Stimulated activated CD8-positive, alpha-beta memory T cell treated with anti-CD3 and anti-CD28 coated beads, Interleukin-12 subunit alpha, Interleukin-12 subunit beta, amount 100 ng/mL, for 24 hours (primary cell): ENCODE results near the gene CD2.

Source experiments
- DNase-seq: peaks from one replicate; pipeline ENCODE4 v3.0.0-alpha.2; 2020; ENCODE audit errors: extremely low read depth

CD2 gene

DNA sequence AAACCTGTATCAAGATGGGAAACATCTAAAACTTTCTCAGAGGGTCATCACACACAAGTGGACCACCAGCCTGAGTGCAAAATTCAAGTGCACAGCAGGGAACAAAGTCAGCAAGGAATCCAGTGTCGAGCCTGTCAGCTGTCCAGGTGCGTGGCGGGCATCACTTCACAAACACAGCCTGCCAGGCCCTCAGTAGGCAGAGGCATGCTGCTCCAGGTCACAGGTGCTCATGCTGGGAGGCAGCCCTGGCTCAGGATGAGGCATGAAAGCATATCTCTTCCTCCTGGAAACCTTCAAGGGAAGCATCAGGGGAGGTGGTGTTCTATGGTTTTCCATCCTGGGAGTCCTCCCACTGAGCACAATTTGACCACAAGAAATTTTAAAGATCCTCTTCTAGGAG, 6.3 kb downstream of the CD2 start:
- DNase-seq = no peak

DNA sequence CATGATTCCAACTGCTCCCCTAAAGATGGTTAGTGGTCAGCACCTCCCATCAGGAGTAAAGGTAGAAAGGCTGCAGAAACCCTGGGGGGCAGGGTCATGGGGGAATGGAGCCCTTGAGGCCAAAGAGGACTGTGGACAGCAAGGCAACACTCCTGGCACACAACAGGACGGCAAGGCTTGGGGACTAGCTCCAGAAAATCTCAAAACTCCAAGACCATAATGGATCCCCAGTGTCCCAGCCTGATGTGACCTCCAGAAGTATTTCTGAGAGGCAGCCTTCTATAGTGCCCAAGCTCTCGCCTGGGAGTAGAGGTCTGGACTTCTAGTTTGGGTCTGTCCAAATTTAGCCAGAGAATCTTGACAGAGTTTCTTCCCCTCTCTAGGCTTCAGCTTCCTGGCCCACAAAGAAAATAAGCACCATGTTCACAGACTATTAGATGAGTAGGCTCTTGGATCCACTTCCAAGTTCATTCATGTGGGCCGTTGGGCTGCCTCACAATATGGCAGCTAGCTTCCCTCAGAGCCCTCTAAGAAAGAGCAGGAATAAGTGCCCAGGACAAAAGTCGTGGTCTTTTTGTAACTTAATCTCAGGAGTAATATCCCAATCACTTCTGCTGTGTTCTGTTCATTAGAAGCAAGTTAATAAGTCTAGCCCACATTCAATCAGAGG, 6.9 kb downstream of the CD2 start:
- DNase-seq = no peak

DNA sequence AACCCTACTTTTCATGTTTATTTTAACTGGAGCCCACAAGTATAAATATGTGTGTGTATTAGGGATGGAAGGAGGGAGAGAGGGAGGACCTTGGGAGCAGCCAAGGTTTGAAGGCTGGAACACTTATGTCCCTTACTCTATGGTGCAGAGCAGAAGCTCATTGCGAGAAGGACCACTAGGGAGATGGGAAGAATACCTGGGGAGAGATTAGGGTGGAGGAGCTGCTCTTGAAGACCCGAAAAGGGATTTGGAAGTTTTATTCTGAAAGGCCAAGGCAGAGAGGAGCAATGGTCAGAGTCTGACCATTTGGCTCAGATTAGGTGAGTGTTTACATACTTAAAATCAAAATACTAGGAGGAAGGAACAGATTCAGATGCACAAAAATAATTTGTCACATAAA, 8.1 kb downstream of the CD2 start:
- DNase-seq = no peak

DNA sequence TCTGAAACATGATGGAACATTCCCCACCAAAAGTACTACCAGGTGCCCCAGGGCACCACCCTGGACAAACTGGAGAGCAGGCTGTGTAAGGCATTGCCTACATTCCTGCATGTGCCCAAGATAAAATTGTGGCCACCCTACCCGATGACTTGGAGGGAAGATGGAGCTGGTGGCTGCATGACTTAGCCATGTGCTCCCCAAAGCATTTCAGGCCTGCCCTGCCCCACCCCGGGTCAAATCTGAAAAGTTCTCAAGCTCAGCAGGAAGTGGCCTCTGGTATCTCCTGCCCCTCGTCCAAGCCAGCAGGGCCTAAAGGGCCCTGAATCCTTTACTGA, 8.5 kb downstream of the CD2 start:
- DNase-seq = no peak

DNA sequence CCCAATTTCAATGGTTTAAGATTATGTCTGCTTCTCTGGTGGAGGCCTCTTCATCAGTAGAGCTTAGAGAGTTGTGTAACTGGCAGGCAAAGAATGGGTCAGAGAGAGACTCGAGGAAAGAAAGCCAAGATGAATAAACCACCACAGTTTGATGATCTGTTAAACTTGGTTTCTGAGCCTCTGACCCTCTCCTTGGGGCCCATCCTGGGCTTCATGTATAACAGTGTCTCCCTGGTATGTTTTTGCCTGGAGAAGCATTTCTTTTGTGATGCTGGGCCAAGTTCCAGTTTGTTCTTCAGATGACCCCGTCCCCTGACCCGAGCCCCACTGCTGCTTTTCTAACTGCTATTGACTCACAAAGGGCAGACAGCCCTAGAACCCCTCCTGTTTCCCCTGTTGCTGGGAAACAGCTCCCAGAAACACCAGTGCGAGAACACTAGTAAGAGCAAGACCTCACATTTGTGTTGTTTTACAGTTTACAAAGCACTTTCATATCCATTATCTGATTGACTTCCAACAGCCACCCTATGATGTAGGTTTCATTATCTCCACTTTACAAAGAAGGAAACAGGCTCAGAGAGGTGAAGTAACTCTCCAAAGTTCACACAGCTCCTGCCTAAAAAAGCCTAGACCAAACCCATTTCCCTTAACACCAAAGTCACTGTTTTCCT, 9.0 kb downstream of the CD2 start:
- no peak for DNase-seq

DNA sequence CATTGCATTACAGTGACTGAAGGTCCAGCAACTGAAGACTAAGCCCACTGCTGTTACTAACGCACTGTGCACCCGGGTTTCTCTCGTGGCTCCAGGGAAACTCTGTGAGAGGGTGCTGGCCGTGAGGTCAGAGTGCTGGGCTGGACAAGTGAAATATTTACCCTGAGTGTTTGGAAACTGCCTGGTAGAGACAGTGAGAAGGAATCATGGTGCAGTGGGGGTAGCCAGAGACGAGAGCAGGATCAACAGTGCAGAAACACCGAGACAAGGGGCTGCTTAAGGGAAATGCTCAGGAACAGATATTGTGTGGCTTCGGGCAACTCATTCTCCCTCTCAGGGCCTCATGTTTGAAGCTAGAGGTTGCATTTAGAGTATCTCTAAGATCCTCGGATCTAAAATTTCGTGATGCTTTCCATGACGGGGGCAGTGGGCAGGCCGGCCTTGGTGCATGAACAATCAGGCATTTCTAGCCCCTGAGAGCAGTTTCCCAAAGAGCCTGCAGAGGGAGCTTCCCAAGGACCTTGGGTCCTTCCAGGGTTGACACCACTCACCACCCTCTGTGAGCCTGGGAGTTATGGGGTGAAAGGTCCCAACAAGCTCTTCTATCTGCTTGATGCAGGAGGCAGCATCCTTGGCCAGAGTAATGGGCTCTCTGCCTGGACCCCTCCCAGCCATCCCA, 9.7 kb downstream of the CD2 start:
- no peak for DNase-seq

DNA sequence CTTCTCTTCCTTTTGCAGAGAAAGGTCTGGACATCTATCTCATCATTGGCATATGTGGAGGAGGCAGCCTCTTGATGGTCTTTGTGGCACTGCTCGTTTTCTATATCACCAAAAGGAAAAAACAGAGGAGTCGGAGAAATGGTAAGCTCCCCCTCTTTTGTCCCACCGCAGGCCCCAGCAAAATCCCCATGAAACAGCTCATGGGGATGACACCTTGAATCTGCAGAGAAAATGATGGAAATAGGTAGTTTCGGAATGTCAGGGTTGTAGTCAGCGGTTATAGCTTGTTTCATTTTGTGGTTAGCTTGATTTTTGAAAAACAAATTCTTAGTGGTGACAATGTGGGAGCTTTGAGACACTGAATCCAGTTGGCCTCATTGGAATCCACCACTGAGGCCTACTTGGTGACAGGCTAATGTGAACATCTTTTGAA, 10.3 kb downstream of the CD2 start:
- DNase-seq = no peak

DNA sequence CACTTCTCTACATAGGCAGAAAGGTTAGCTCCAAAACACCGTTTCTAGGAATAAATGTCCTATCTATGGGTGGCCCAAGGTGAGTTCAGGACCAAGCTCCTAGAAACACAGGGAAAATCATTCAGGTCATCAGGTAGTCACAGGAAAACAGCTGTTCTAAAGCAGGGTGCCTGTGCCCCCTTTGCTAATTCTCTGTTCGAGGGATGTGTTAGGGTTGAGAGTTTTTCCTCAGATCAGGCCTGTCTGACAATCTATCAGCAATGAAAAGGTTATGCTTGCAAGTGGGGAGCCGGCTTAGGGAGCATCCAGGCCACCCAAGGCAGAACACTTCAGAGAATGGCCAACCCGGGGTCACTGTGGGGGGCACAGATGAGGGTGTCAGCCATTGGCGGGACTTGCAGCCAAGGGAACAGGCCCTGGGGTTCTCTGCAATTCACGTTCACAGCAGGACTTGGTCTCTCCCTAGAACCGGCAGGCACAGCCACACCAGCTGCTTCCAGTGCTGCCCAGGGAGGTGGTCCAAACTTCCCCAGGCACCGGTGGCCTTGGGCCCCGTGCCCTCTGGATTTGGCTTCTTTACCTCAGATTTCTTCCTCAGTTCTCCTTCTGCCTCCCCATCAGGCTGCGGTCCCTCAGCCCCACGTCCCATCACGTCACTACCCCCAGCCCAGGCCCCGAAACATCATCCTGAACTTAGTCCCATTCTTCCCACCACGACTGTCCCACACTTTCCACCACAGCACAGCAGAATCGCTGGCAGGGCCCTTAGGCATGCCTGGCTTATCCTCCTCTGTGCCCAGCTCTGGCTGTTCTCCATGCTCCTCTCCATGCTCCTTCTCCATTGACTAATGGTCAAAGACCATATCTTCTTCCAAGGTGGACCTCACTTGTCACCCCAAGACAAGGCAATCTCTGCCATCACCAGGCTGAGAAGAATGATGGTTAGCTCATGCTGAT, 11.0 kb downstream of the CD2 start:
- DNase-seq = no peak

DNA sequence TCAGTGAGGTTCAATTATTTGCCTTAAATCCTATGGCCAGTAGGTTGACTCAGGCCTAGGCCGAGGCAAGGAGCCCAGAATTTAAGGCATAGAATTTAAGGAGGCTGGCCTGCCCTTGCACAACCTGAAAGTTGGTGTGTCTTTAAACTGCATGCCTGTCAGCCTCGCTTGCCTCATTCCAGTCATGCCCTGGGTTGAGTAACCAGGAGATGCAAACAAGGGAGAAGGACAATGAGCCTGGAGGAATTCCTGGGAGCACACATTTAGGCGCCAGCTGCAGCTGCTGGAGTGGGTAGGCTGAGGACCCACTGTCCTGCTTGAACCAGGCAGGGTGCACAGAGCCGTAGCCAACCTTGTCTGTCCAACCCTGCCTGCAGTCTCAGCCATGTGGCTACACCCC, 11.7 kb downstream of the CD2 start:
- DNase-seq = no peak

DNA sequence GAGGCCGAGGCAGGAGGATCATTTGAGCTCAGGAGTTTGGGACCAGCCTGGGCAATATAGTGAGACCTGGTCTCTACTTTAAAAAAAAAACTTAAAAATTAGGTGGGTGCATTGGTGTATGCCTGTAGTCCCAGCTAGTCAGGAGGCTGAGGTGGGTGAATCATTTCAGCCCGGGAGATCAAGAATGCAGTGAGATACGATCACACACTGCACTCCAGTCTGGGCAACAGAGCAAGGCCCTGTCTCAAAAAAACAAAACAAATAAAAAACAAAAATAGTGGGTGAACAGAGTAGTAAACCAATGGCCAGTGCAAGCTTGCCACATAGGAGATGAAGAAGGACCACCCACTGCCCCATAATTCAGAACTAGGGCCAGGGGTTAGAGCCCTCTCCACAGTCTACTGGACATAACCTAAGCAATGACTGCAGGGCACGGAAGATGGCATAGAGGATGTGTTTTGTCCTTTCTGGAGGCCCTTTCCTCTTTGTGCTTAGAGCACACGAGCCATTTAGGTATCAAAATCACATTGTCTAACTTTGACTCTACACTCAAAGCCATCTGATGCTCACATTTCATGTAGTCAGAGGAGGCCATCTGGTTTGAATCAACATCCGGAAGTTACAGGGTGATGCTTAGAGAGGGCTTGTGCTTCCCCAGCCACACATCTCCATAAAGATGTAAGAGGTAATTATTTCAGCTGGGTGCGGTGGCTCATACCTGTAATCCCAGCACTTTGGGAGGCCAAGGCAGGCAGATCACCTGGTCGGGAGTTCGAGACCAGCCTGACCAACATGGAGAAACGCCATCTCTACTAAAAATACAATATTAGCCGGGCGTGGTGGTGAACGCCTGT, 12.6 kb downstream of the CD2 start:
- no peak for DNase-seq

DNA sequence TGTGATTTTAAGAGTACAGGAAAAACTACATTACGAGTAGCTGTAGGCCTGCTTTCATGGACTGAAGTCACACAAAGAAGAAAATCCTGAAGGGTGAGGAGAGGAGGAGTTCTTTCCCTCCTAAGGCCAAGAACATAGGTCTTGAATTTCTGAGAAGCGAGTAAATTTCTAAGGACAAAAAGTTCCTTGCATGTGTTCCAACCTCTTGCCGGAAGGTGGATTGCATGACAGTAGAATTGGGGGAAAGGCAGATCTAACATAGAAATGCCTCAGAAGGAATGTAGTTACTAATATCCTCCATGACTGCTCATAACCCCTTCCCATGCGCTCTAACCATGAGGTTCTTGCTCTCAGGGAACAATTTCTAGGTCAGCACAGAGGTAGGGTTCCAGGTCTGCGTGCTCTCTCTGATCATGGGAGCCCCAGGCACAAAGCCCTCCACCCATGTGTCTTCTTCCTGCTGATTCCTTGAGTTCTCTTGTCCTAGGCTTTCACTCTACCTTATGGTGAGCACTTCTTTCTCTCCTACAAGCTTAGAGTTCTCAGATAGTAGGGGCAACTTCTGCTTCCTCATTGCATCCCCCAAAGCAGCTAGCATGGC, 13.7 kb downstream of the CD2 start:
- no peak for DNase-seq

DNA sequence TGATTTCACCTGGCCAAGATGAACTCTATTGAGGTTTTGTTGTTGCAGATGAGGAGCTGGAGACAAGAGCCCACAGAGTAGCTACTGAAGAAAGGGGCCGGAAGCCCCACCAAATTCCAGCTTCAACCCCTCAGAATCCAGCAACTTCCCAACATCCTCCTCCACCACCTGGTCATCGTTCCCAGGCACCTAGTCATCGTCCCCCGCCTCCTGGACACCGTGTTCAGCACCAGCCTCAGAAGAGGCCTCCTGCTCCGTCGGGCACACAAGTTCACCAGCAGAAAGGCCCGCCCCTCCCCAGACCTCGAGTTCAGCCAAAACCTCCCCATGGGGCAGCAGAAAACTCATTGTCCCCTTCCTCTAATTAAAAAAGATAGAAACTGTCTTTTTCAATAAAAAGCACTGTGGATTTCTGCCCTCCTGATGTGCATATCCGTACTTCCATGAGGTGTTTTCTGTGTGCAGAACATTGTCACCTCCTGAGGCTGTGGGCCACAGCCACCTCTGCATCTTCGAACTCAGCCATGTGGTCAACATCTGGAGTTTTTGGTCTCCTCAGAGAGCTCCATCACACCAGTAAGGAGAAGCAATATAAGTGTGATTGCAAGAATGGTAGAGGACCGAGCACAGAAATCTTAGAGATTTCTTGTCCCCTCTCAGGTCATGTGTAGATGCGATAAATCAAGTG, 14.3 kb downstream of the CD2 start:
- no peak for DNase-seq

DNA sequence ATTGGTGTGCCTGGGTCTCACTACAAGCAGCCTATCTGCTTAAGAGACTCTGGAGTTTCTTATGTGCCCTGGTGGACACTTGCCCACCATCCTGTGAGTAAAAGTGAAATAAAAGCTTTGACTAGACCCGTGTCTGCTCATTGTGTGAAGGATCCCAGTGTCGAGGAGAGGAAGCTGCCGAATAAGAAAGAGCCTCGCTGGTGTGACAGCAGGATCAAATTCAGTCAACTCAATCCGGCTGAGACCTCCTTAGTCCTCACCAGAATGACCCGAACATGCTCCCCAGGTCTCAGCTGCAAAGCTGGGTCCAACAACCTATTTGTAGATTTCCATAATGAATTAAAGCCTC, 14.8 kb downstream of the CD2 start:
- no peak for DNase-seq

DNA sequence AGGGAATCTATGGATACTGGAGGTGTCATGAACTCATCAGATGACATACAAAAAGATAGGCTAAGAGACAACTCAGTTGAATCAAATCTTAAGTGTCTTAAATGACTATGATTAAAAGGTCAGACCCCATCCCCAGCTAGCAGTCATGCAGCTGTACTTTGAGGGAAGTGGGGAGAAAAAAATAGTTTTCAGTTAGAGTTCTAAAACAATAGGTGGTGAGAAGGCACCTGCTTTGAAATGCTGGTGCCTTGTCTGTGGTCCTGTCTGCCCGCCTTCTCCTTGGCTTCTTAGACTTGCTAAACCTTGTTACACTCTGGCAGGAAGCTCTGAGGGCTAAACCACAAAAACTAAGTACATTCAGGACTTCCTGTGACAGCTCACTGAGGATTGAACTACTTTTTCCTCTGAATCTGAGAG, 15.3 kb downstream of the CD2 start:
- no peak for DNase-seq

DNA sequence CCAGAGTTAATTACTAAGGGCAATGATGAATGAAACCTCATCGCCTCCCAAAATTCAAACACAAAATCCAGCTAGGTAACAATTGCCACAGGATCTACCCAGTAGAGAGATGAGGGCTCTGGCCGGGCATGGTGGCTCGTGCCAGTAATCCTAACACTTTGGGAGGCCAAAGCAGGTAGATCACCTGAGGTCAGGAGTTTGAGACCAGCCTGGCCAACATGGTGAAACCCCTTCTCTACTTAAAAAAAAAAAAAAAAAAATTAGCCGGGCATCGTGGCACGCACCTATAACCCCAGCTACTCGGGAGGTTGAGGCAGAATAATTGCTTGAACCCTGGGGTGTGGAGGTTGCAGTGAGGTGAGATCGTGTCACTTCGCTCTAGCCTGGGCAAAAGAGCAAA, 15.8 kb downstream of the CD2 start:
- no peak for DNase-seq

DNA sequence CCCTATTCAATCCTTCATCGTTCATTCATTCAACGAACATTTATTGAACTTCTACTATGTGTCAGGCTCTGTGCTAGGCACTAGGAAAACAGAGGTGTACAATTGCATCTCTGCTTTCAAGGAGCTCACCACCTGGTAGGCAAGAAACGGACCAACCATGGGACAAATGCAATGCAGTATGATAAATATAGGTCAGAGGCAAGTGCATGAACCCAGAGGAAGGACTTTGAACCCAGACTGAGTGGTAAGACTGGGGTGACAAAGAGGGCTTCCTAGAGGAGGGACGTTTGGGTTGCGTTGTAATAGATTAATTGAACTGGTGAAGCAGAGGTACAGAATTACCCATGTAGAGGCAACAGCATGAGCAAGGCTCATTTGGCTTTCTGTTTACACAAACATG, 16.4 kb downstream of the CD2 start:
- DNase-seq = no peak

DNA sequence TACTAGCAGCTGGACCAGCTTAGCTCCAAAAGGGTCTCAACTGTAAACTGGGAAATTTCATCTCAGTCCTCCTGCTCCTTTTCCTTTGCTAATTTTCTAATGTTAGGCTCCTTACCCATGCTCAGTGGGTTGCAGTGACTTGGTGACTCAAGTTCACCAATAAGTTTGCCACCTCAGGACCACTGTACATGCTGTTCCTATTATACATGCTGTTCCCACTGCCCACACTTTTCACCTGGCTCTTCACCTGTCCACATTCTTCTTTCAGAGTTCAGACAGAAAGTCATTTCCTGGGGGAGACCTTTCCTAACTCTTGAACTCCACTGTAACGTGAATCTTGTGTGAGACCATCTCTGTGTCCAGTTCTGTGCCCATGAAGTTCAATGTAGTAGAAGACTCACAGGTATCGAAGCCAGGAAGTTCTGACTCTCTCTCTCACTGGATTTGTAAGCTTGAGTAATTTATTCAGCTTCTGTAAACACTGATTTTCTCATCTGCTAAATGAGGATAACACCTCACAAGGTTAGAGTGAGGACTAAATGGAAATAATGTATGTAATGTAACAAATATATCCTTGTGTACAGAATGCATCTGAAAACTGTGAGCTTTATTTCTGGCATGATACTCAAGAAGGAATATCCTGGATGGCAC, 17.9 kb downstream of the CD2 start:
- no peak for DNase-seq

DNA sequence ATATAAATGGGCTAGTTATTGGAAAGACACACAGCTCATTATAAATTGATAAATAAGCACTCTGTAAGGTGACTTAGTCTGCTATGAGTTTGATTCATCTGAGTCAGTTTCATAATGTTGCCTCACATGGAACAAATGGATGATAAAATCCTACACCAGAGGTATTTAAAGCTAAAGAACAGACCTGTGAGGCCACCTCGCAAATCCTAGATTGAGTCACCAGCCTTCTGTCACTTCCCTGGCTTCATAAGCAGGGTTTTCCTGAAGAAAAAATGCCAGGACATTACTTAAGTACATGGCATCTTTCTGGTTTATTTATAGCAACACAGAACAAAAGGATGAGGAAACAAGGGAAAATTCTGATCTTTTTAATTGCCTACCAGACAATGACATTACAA, 18.4 kb downstream of the CD2 start:
- DNase-seq = no peak

DNA sequence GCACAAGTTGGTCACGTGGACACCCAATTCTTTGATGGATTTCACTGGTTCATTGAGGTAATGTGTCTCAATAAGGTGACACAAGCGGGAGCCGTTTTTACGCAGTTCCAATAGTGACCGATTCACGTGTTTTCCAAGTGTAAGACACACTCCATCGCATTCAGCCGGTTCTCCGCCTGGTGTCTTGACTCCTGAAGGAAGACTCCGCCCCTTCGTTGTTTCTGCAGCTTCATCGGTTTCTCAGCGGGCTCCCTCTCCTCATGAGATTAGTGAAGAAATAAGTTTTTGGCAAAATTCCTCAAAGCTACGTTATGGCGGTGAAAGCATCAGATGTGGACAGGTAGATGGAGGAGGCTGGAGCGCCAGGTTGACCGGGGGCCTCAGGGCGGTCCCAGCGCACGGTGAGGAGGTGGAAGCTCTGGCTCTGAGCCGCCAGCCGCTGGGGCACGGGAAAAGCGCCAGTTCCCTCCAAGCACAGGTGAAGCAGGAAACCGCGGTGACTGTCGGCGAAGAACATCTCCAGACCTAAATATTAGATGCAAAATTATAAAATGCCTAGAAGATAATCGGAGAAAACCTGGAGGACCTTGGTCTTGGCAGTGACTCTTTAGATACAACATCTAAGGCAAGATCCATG, 21.0 kb downstream of the CD2 start:
- DNase-seq = no peak
